OCI-LY7 (cell line): Measurements from ENCODE around the gene ROBO2. TPM values are rescaled to one million over a fixed set of nuclear protein-coding genes. Genes with fewer than 3 reads are reported as not detected.

ENCODE experiments used
- BruUV-seq: library from RNA; stranded (reverse); fragments of 400-500 nt; replicated peaks from 2 replicates; lab custom pipeline; 2021; lab: Mats Ljungman, UMichigan
- CTCF ChIA-PET: fragments of 300-600 bp; sonication (Branson Sonifier 250); formaldehyde crosslinking; loops from one replicate; lab custom pipeline; 2022; ENCODE audit warnings: antibody characterized with exemption; ENCODE audit not compliant: unreplicated experiment; lab: Charles Lee
- POLR2A ChIA-PET: fragments of 300-600 bp; sonication (Branson Sonifier 250); formaldehyde crosslinking; loops from one replicate; lab custom pipeline; 2022; ENCODE audit warnings: antibody characterized with exemption; lab: Charles Lee
- DNase-seq: peaks from one replicate; pipeline ENCODE4 v3.0.0-alpha.2; 2015; ENCODE audit warnings: low spot score
- H2AFZ ChIP-seq: fragments of 200-600 bp; sonication (generic), shearing (Covaris generic); 2 replicates; pipeline ENCODE4 v1.6.1; 2014; ENCODE audit warnings: mild to moderate bottlenecking, antibody characterized with exemption, low read length, moderate library complexity
- H3K27ac ChIP-seq: fragments of 200-600 bp; sonication (generic); 2 replicates; pipeline ENCODE4 v1.5.1; 2014; ENCODE audit warnings: mixed run types, low read depth, mild to moderate bottlenecking, moderate library complexity, low read length, inconsistent platforms; ENCODE audit not compliant: poor library complexity, severe bottlenecking
- H3K36me3 ChIP-seq: fragments of 200-600 bp; sonication (generic); 2 replicates; pipeline ENCODE4 v1.6.1; 2014; ENCODE audit warnings: mild to moderate bottlenecking, antibody characterized with exemption, low read length, moderate library complexity, mixed read lengths; ENCODE audit not compliant: insufficient read depth
- H3K4me1 ChIP-seq: fragments of 200-600 bp; sonication (generic); 2 replicates; pipeline ENCODE4 v1.5.1; 2014; ENCODE audit warnings: mild to moderate bottlenecking, low read length; ENCODE audit not compliant: insufficient read depth, poor library complexity, severe bottlenecking
- H3K4me2 ChIP-seq: fragments of 200-600 bp; sonication (generic); 2 replicates; pipeline ENCODE4 v1.6.1; 2014; ENCODE audit warnings: mild to moderate bottlenecking, low read length
- H3K4me3 ChIP-seq: fragments of 200-600 bp; sonication (generic); 2 replicates; pipeline ENCODE4 v1.5.1; 2014; ENCODE audit warnings: mild to moderate bottlenecking, low read depth, low read length; ENCODE audit not compliant: poor library complexity, severe bottlenecking
- H3K79me2 ChIP-seq: fragments of 200-600 bp; sonication (generic); 2 replicates; pipeline ENCODE4 v1.6.1; 2016; ENCODE audit warnings: low read depth, mild to moderate bottlenecking, low read length, moderate library complexity, mixed read lengths; ENCODE audit not compliant: insufficient read depth
- H3K9me2 ChIP-seq: fragments of 200-600 bp; sonication (generic); 2 replicates; pipeline ENCODE4 v1.6.1; 2016; ENCODE audit warnings: mild to moderate bottlenecking, low read length, mixed read lengths; ENCODE audit not compliant: insufficient read depth
- H3K9me3 ChIP-seq: fragments of 200-600 bp; sonication (generic); 2 replicates; pipeline ENCODE4 v1.6.1; 2014; ENCODE audit warnings: mild to moderate bottlenecking, mixed run types, low read length, mixed read lengths
- H4K20me1 ChIP-seq: fragments of 200-600 bp; sonication (generic); 2 replicates; pipeline ENCODE4 v1.6.1; 2014; ENCODE audit warnings: mild to moderate bottlenecking, antibody characterized with exemption, low read length, moderate library complexity, mixed read lengths; ENCODE audit not compliant: insufficient read depth
- CTCF ChIP-seq: fragments of 200-600 bp; sonication (generic); conservative IDR thresholded peaks from 2 replicates; pipeline ENCODE4 v1.5.1; 2014; ENCODE audit warnings: mild to moderate bottlenecking, antibody characterized with exemption, low read length, moderate library complexity, mixed read lengths
- EZH2phosphoT487 ChIP-seq: fragments of 200-600 bp; sonication (generic); IDR thresholded peaks from 2 replicates; pipeline ENCODE4 v1.6.1; 2018; ENCODE audit warnings: low read depth, borderline replicate concordance, mild to moderate bottlenecking, mixed run types, antibody characterized with exemption, low read length, moderate library complexity, mixed read lengths
- intact Hi-C: fragments of 100-400 bp; cut with micrococcal nuclease; formaldehyde crosslinking; loops from one replicate; pipeline ENCODE4 v1.10.0; 2022; ENCODE audit not compliant: unreplicated experiment
- total RNA-seq, 2 experiments: library from RNA; depleted of rRNA in 1 of 2; stranded (reverse); fragments of >200 nt in 1 of 2; shearing (Covaris generic) in 1 of 2; gene quantifications; 2 replicates each; pipeline ENCODE4 v1.2.3, GENCODE V29; 2014 to 2022

ROBO2 gene
- total RNA-seq, 2 experiments from 2014 or later = 0.06 to 4.8 TPM

DNA sequence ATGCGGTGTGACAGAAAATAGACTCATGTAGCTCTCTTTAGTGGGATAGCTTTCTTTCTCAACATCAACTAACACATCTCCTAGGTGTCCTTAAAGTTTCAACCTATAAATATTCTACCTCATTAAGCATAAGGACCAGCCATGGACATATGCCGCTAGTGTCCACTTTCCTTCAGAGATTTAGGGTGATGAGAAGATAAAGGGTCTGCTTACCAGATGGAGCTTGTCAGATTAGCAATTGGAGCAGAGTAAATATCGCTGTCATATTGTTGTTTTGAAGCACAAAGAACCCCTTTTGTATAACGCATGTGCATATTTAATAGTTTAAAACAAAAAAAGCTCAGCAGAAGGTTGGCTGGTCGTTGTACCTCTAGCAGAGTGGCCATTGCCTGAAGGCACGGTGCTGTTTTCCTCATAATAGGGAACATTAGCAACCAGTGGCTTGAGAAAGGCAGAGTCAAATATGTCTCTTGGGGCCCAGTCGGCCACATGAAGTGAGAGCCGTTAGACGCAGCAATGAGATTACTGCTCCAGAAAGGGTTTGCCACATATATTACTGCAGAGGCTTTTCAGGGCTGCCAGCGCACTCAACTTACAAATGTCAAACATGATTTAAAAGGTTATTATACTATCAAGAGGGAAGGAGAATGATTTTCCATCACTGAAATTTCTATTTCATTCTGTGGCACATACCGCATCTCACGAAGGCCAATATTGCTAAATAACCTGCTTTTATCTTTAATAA is 264.2 kb downstream of the ROBO2 start:
- Histone ChIP-seq H3K4me1 (no peaks in the 10 kb centered on the region), H3K9me2 (no peaks in the 10 kb centered on the region), H3K4me2 (no peak overlapping the region), H3K36me3 (no peaks in the 10 kb centered on the region), H3K79me2 (no peaks in the 10 kb centered on the region), H3K4me3 (no peak overlapping the region), H3K9me3 (no peaks in the 10 kb centered on the region), H2AFZ (no peak overlapping the region), H4K20me1 (no peaks in the 10 kb centered on the region), H3K27ac (no peak overlapping the region)
- TF ChIP-seq EZH2phosphoT487 (no peak), CTCF (no peak)
- DNase-seq = no peak
- POLR2A ChIA-PET = no interaction called here
- CTCF ChIA-PET = no interaction called here
- intact Hi-C loops = no loop called here
- BruUV-seq = no TSS peak

GRCh38 chr3:77304700-77305021 is 264.8 kb downstream of the ROBO2 start:
- Histone ChIP-seq H2AFZ (no peak overlapping the region), H4K20me1 (no peaks in the 10 kb centered on the region), H3K9me2 (no peaks in the 10 kb centered on the region), H3K27ac (no peak overlapping the region), H3K9me3 (no peaks in the 10 kb centered on the region), H3K79me2 (no peaks in the 10 kb centered on the region), H3K4me1 (no peaks in the 10 kb centered on the region), H3K36me3 (no peaks in the 10 kb centered on the region), H3K4me2 (no peak overlapping the region), H3K4me3 (no peak overlapping the region)
- ChIA-PET CTCF (no interaction called here), POLR2A (no interaction called here)
- BruUV-seq = no TSS peak
- DNase-seq = no peak
- intact Hi-C loops = no loop called here
- TF ChIP-seq EZH2phosphoT487 (no peak), CTCF (no peak)

DNA sequence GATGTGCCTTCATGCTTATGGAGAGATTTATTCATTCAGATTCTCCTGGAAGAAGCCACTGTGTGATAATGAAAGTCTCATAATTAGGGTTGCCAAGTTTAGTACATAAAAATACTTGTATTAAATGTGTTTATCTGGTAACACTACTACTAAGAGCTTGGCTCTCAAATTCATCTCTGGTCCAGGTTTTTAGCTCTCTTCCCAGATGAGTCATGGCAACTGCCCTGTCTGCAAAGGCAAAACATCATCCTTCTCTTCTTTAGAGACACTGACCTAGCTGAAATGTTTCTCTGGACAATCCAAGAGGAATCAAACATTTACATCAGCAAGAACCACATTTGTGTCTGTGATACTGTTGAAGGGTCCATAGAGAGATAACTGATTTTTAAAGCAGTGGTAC is 269.6 kb downstream of the ROBO2 start:
- no peak for DNase-seq
- no peak overlapping the region for H3K4me3 ChIP-seq
- no peaks in the 10 kb centered on the region for H3K79me2 ChIP-seq
- H3K9me2 ChIP-seq = no peaks in the 10 kb centered on the region
- no peaks in the 10 kb centered on the region for H4K20me1 ChIP-seq
- ChIA-PET POLR2A (interaction anchor here (0.6 kb wide), 1 partner anchor 18 kb away, joined by 3 read pairs; no protein-coding TSS in a partner anchor), CTCF (no interaction called here)
- no peaks in the 10 kb centered on the region for H3K9me3 ChIP-seq
- intact Hi-C loops = no loop called here
- no peak for TF ChIP-seq EZH2phosphoT487
- TF ChIP-seq CTCF = no peak
- no peak overlapping the region for H3K4me2 ChIP-seq
- no peak overlapping the region for H3K27ac ChIP-seq
- no TSS peak for BruUV-seq
- no peak overlapping the region for H2AFZ ChIP-seq
- no peaks in the 10 kb centered on the region for H3K4me1 ChIP-seq
- H3K36me3 ChIP-seq = no peaks in the 10 kb centered on the region
